H9 (cell line): ENCODE measurements around the gene ASTL. TPM values are rescaled to one million over a fixed set of nuclear protein-coding genes. Genes with fewer than 3 reads are reported as not detected.

Experiments
- DNase-seq: peaks from one replicate; pipeline ENCODE4 v3.0.0-alpha.2; 2017
- H2AFZ ChIP-seq: one replicate; pipeline ENCODE4 v1.6.1; 2013; ENCODE audit warnings: mild to moderate bottlenecking, low read length, control low read depth, moderate library complexity
- H2AK5ac ChIP-seq: 2 replicates; pipeline ENCODE4 v1.6.1; 2013; ENCODE audit warnings: low read length, control low read depth, mixed read lengths; ENCODE audit not compliant: insufficient read length
- H2BK120ac ChIP-seq: one replicate; pipeline ENCODE4 v1.6.1; 2013; ENCODE audit warnings: low read depth, mild to moderate bottlenecking, low read length, control low read depth, inconsistent platforms; ENCODE audit not compliant: poor library complexity, severe bottlenecking
- H2BK12ac ChIP-seq: 2 replicates; pipeline ENCODE4 v1.6.1; 2013; ENCODE audit warnings: low read length, control low read depth, mixed read lengths, low read depth; ENCODE audit not compliant: insufficient read length
- H2BK15ac ChIP-seq: 2 replicates; pipeline ENCODE4 v1.6.1; 2013; ENCODE audit warnings: low read depth, low read length, control low read depth
- H2BK20ac ChIP-seq: one replicate; pipeline ENCODE4 v1.6.1; 2013; ENCODE audit warnings: low read depth, mild to moderate bottlenecking, low read length, control low read depth, inconsistent platforms; ENCODE audit not compliant: poor library complexity, severe bottlenecking
- H2BK5ac ChIP-seq: 2 replicates; pipeline ENCODE4 v1.6.1; 2013; ENCODE audit warnings: low read length, control low read depth, mixed read lengths; ENCODE audit not compliant: insufficient read length
- H3K14ac ChIP-seq: 2 replicates; pipeline ENCODE4 v1.6.1; 2013; ENCODE audit warnings: low read length, control low read depth; ENCODE audit not compliant: insufficient read depth
- H3K18ac ChIP-seq: 2 replicates; pipeline ENCODE4 v1.6.1; 2013; ENCODE audit warnings: low read depth, mild to moderate bottlenecking, mixed read lengths, low read length, control low read depth; ENCODE audit not compliant: insufficient read length
- H3K23ac ChIP-seq: 2 replicates; pipeline ENCODE4 v1.6.1; 2013; ENCODE audit warnings: low read length, control low read depth, mixed read lengths, low read depth; ENCODE audit not compliant: insufficient read length
- H3K23me2 ChIP-seq: 2 replicates; pipeline ENCODE4 v1.6.1; 2013; ENCODE audit warnings: low read depth, mild to moderate bottlenecking, mixed read lengths, low read length, control low read depth; ENCODE audit not compliant: insufficient read length, poor library complexity, severe bottlenecking
- H3K27ac ChIP-seq: 2 replicates; pipeline ENCODE4 v1.5.1; 2013; ENCODE audit warnings: low read length, control low read depth, mixed read lengths, low read depth; ENCODE audit not compliant: insufficient read length
- H3K27me3 ChIP-seq: 2 replicates; pipeline ENCODE4 v1.6.1; 2013; ENCODE audit warnings: low read length, control low read depth, inconsistent platforms; ENCODE audit not compliant: insufficient read depth
- H3K4ac ChIP-seq: 2 replicates; pipeline ENCODE4 v1.6.1; 2013; ENCODE audit warnings: low read depth, mild to moderate bottlenecking, control low read depth, inconsistent platforms, low read length, moderate library complexity
- H3K4me1 ChIP-seq: 2 replicates; pipeline ENCODE4 v1.6.1; 2013; ENCODE audit warnings: low read length, control low read depth, inconsistent platforms; ENCODE audit not compliant: insufficient read depth
- H3K4me2 ChIP-seq: 2 replicates; pipeline ENCODE4 v1.6.1; 2013; ENCODE audit warnings: low read length, control low read depth, mixed read lengths; ENCODE audit not compliant: insufficient read length, insufficient read depth
- H3K56ac ChIP-seq: 2 replicates; pipeline ENCODE4 v1.6.1; 2013; ENCODE audit warnings: low read depth, mild to moderate bottlenecking, mixed read lengths, low read length, control low read depth; ENCODE audit not compliant: insufficient read length
- H3K79me1 ChIP-seq: 2 replicates; pipeline ENCODE4 v1.6.1; 2013; ENCODE audit warnings: low read depth, mild to moderate bottlenecking, moderate library complexity, low read length, control low read depth, inconsistent platforms; ENCODE audit not compliant: insufficient read depth, poor library complexity, severe bottlenecking
- H3K79me2 ChIP-seq: 2 replicates; pipeline ENCODE4 v1.6.1; 2013; ENCODE audit warnings: low read length, control low read depth, inconsistent platforms; ENCODE audit not compliant: insufficient read depth
- H3K9ac ChIP-seq: 2 replicates; pipeline ENCODE4 v1.6.1; 2013; ENCODE audit warnings: low read length, control low read depth, mixed read lengths; ENCODE audit not compliant: insufficient read length; ENCODE audit errors: extremely low read depth
- H3K9me3 ChIP-seq: one replicate; pipeline ENCODE4 v1.6.1; 2013; ENCODE audit warnings: low read depth, low read length, inconsistent platforms; ENCODE audit not compliant: control insufficient read depth
- H3T11ph ChIP-seq: one replicate; pipeline ENCODE4 v1.6.1; 2013; ENCODE audit warnings: mild to moderate bottlenecking, low read length, control low read depth, inconsistent platforms
- H4K20me1 ChIP-seq: one replicate; pipeline ENCODE4 v1.6.1; 2013; ENCODE audit not compliant: control insufficient read depth, insufficient read length, insufficient read depth
- H4K5ac ChIP-seq: 2 replicates; pipeline ENCODE4 v1.6.1; 2013; ENCODE audit warnings: low read depth, mild to moderate bottlenecking, mixed read lengths, low read length, control low read depth; ENCODE audit not compliant: insufficient read length
- H4K8ac ChIP-seq: replicated peaks from 2 replicates; pipeline ENCODE4 v1.6.1; 2013; ENCODE audit warnings: low read length, control low read depth, mixed read lengths, low read depth; ENCODE audit not compliant: insufficient read length
- H4K91ac ChIP-seq: 2 replicates; pipeline ENCODE4 v1.6.1; 2013; ENCODE audit warnings: low read depth, mild to moderate bottlenecking, moderate library complexity, mixed read lengths, low read length, control low read depth; ENCODE audit not compliant: insufficient read length
- H3K27ac Mint-ChIP-seq, 3 experiments: 2 replicates in 2 of 3; 3 replicates in 1 of 3; pipeline ENCODE4 v1.8.0; 2020 to 2021; ENCODE audit warnings: mixed read lengths in 3 of 3, mild to moderate bottlenecking in 1 of 3, moderate library complexity in 1 of 3
- H3K27me3 Mint-ChIP-seq: 2 replicates; pipeline ENCODE4 v1.8.0; 2021; ENCODE audit warnings: low read depth, mild to moderate bottlenecking, moderate library complexity, mixed read lengths
- H3K36me3 Mint-ChIP-seq, 3 experiments: 2 replicates in 2 of 3; 3 replicates in 1 of 3; pipeline ENCODE4 v1.8.0; 2020 to 2021; ENCODE audit warnings: low read depth in 3 of 3, mixed read lengths in 3 of 3; ENCODE audit not compliant: insufficient read depth in 1 of 3
- H3K4me1 Mint-ChIP-seq, 2 experiments: 2 replicates each; pipeline ENCODE4 v1.8.0; 2020; ENCODE audit warnings: mixed read lengths in 2 of 2
- H3K4me3 Mint-ChIP-seq, 2 experiments: 2 replicates in 1 of 2; 3 replicates in 1 of 2; pipeline ENCODE4 v1.8.0; 2020 to 2021; ENCODE audit warnings: mild to moderate bottlenecking in 2 of 2, mixed read lengths in 2 of 2, moderate library complexity in 1 of 2
- H3K9me3 Mint-ChIP-seq, 2 experiments: 2 replicates in 1 of 2; 3 replicates in 1 of 2; pipeline ENCODE4 v1.8.0; 2020; ENCODE audit warnings: mild to moderate bottlenecking in 2 of 2, mixed read lengths in 2 of 2, moderate library complexity in 1 of 2
- whole genome bisulfite sequencing: extraction: QIAGEN DNeasy Blood & Tissue Kit; methylation state at CpG from one replicate; pipeline ENCODE4 v1.1.7; 2013; ENCODE audit warnings: missing lambda C conversion rate, low lambda C conversion rate, mixed read lengths; ENCODE audit not compliant: insufficient read length; ENCODE audit errors: extremely low coverage; 5-methylcytosine and 5-hydroxymethylcytosine counted together
- total RNA-seq: library from RNA; stranded (reverse); gene quantifications from 2 replicates; pipeline ENCODE4 v1.2.1, GENCODE V29; 2021
- TF ChIP-seq, protein P1 (sequence below): fragments of 200-600 bp; sonication (generic); conservative IDR thresholded peaks from 3 replicates; pipeline ENCODE4 v1.8.0; 2021; ENCODE audit warnings: antibody characterized with exemption, mild to moderate bottlenecking

ASTL gene
- total RNA-seq, 1 experiment from 2014 or later = 0.81 TPM

- Histone ChIP-seq H2BK12ac (no peak overlapping the region), H3K23me2 (no peaks in the 10 kb centered on the region), H4K5ac (no peak overlapping the region), H3K27ac (no peak overlapping the region), H3K9ac (no peak overlapping the region), H3K56ac (no peak overlapping the region), H3K18ac (no peak overlapping the region), H4K8ac (no peak overlapping the region), H3K14ac (no peak overlapping the region), H2BK5ac (no peak overlapping the region), H3K4ac (no peak overlapping the region), H3K9me3 (no peaks in the 10 kb centered on the region), H4K91ac (no peak overlapping the region), H3T11ph (no peak overlapping the region), H3K4me2 (no peak overlapping the region), H3K27me3 (no peaks in the 10 kb centered on the region), H2BK20ac (no peak overlapping the region), H3K79me2 (no peaks in the 10 kb centered on the region), H4K20me1 (no peaks in the 10 kb centered on the region), H2AK5ac (no peak overlapping the region), H2BK15ac (no peak overlapping the region), H3K23ac (no peak overlapping the region), H3K79me1 (no peaks in the 10 kb centered on the region), H3K4me1 (peaks cover 2% of the 10 kb centered on the region; the same call in 1 of the 2 replicates), H2AFZ (no peak overlapping the region), H2BK120ac (no peak overlapping the region)
- H3K27ac Mint-ChIP-seq = no peak overlapping the region
- WGBS = no CpG with 5 or more reads among the region's 2 CpGs
- no peak for DNase-seq
- H3K4me1 Mint-ChIP-seq = peaks cover 6 to 8% of the 10 kb centered on the region in 2 experiments; a peak in 3 of 4 replicates
- TF ChIP-seq, protein P1, sequence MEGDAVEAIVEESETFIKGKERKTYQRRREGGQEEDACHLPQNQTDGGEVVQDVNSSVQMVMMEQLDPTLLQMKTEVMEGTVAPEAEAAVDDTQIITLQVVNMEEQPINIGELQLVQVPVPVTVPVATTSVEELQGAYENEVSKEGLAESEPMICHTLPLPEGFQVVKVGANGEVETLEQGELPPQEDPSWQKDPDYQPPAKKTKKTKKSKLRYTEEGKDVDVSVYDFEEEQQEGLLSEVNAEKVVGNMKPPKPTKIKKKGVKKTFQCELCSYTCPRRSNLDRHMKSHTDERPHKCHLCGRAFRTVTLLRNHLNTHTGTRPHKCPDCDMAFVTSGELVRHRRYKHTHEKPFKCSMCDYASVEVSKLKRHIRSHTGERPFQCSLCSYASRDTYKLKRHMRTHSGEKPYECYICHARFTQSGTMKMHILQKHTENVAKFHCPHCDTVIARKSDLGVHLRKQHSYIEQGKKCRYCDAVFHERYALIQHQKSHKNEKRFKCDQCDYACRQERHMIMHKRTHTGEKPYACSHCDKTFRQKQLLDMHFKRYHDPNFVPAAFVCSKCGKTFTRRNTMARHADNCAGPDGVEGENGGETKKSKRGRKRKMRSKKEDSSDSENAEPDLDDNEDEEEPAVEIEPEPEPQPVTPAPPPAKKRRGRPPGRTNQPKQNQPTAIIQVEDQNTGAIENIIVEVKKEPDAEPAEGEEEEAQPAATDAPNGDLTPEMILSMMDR = no peak
- peaks cover 0 to 8% (median 0%) of the 10 kb centered on the region in 3 experiments; a peak in 1 of 7 replicates for H3K36me3 Mint-ChIP-seq
- no peaks in the 10 kb centered on the region; the same call in none of the 2 replicates for H3K27me3 Mint-ChIP-seq
- H3K4me3 Mint-ChIP-seq = no peak overlapping the region
- H3K9me3 Mint-ChIP-seq = peaks cover 8 to 18% of the 10 kb centered on the region in 2 experiments
These were observed 31.7 kb upstream of the ASTL start for GRCh38 chr2:96169868-96170507.
